ENCODE results near the gene PKD2L2. TPM values are rescaled to one million over a fixed set of nuclear protein-coding genes. Genes with fewer than 3 reads are reported as not detected.
"Not testable (repeated sequence)": the region's sequence is repeated elsewhere in the genome, so short reads cannot be mapped to it uniquely, and the experiment has no call there.

Gene PKD2L2
- under 1 TPM in 1 of 2 donors, not detected in 1; 0.02 TPM for polyA plus RNA-seq

- peak within 1 kb of the TSS; percentile 81 to 84 for H3K27ac ChIP-seq (ENCODE audit: low read depth in 2 of 2, low read length in 1 of 2)
- no peaks in the 10 kb centered on the region for H3K9me3 ChIP-seq (ENCODE audit: control insufficient read depth in 2 of 2, insufficient read depth in 1 of 2, low read depth in 1 of 2, low read length in 1 of 2)
- peaks cover 0 to 3% of the 10 kb centered on the region in 2 donors for H3K4me1 ChIP-seq (ENCODE audit: control insufficient read depth in 2 of 2, insufficient read depth in 2 of 2, low read length in 1 of 2)
- WGBS, 2 donors, result 13 to 16% methylated on average over 56 to 59 of the region's 59 CpGs
- no peaks in the 10 kb centered on the region for H3K36me3 ChIP-seq (ENCODE audit: control insufficient read depth in 2 of 2, insufficient read depth in 2 of 2, low read length in 1 of 2)
- peak within 1 kb of the TSS; percentile 62 to 65 for H3K4me3 ChIP-seq (ENCODE audit: low read depth in 1 of 2, low read length in 2 of 2)
- no peaks in the 10 kb centered on the region for H3K27me3 ChIP-seq (ENCODE audit: control insufficient read depth in 1 of 2, insufficient read depth in 2 of 2, low read length in 2 of 2)
Observed at GRCh38 chr5:137888863-137889759, at the start of gene PKD2L2. Gene PKD2L2 (plus strand): TSS chr5:137889457. CDS start chr5:137889492, 35 bp downstream.

GRCh38 chr5:137842296-137842695, 47.0 kb upstream of the PKD2L2 start:
- Histone ChIP-seq H3K4me3 (ENCODE audit: low read depth in 1 of 2, low read length in 2 of 2) (no peak overlapping the region), H3K27ac (ENCODE audit: low read depth in 2 of 2, low read length in 1 of 2) (no peak overlapping the region), H3K27me3 (ENCODE audit: control insufficient read depth in 1 of 2, insufficient read depth in 2 of 2, low read length in 2 of 2) (no peaks in the 10 kb centered on the region), H3K4me1 (ENCODE audit: control insufficient read depth in 2 of 2, insufficient read depth in 2 of 2, low read length in 1 of 2) (no peaks in the 10 kb centered on the region), H3K9me3 (ENCODE audit: control insufficient read depth in 2 of 2, insufficient read depth in 1 of 2, low read depth in 1 of 2, low read length in 1 of 2) (no peaks in the 10 kb centered on the region), H3K36me3 (ENCODE audit: control insufficient read depth in 2 of 2, insufficient read depth in 2 of 2, low read length in 1 of 2) (no peaks in the 10 kb centered on the region)
- 74 to 77% methylated on average over 5 of the region's 5 CpGs for WGBS, 2 donors

- Histone ChIP-seq H3K4me3 (ENCODE audit: low read depth in 1 of 2, low read length in 2 of 2) (no peak overlapping the region), H3K36me3 (ENCODE audit: control insufficient read depth in 2 of 2, insufficient read depth in 2 of 2, low read length in 1 of 2) (no peaks in the 10 kb centered on the region), H3K9me3 (ENCODE audit: control insufficient read depth in 2 of 2, insufficient read depth in 1 of 2, low read depth in 1 of 2, low read length in 1 of 2) (no peaks in the 10 kb centered on the region), H3K27ac (ENCODE audit: low read depth in 2 of 2, low read length in 1 of 2) (no peak overlapping the region), H3K27me3 (ENCODE audit: control insufficient read depth in 1 of 2, insufficient read depth in 2 of 2, low read length in 2 of 2) (no peaks in the 10 kb centered on the region), H3K4me1 (ENCODE audit: control insufficient read depth in 2 of 2, insufficient read depth in 2 of 2, low read length in 1 of 2) (no peaks in the 10 kb centered on the region)
- WGBS, 2 donors, result 77 to 86% methylated on average over 4 of the region's 4 CpGs
Observed at GRCh38 chr5:137843676-137844299, 45.5 kb upstream of the PKD2L2 start.

- no peaks in the 10 kb centered on the region for H3K4me1 ChIP-seq (ENCODE audit: control insufficient read depth in 2 of 2, insufficient read depth in 2 of 2, low read length in 1 of 2)
- H3K27ac ChIP-seq (ENCODE audit: low read depth in 2 of 2, low read length in 1 of 2), result no peak overlapping the region
Observed at GRCh38 chr5:137845472-137845871, 43.8 kb upstream of the PKD2L2 start.

DNA sequence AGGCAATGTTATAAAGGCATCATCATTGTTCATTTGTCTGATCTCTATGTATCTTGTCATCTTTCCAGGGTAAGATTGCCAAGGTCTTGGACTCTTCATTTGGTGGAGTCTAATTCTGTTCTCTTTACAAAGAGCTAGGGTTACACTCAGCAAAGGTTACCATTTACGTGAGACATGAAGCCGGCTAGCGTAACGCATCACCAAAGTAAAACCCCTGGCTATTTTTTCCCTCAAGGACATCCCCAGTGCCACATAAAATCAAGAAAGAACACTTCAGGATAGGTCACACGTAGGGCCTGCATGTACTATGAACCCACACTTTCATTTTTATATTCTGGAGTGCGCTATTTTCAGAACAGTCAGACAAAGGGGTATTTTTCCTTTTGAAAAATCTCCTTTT, 41.6 kb upstream of the PKD2L2 start:
- WGBS, 2 donors, result 93 to 94% methylated on average over 6 of the region's 6 CpGs
- no peak overlapping the region for H3K27ac ChIP-seq (ENCODE audit: low read depth in 2 of 2, low read length in 1 of 2)
- H3K4me1 ChIP-seq (ENCODE audit: control insufficient read depth in 2 of 2, insufficient read depth in 2 of 2, low read length in 1 of 2), result no peaks in the 10 kb centered on the region
- no peaks in the 10 kb centered on the region for H3K36me3 ChIP-seq (ENCODE audit: control insufficient read depth in 2 of 2, insufficient read depth in 2 of 2, low read length in 1 of 2)
- H3K9me3 ChIP-seq (ENCODE audit: control insufficient read depth in 2 of 2, insufficient read depth in 1 of 2, low read depth in 1 of 2, low read length in 1 of 2), result no peaks in the 10 kb centered on the region
- H3K4me3 ChIP-seq (ENCODE audit: low read depth in 1 of 2, low read length in 2 of 2), result no peak overlapping the region
- no peaks in the 10 kb centered on the region for H3K27me3 ChIP-seq (ENCODE audit: control insufficient read depth in 1 of 2, insufficient read depth in 2 of 2, low read length in 2 of 2)

More at GRCh38 chr5:137845472-137845871, 43.8 kb upstream of the PKD2L2 start:
- no peaks in the 10 kb centered on the region for H3K27me3 ChIP-seq (ENCODE audit: control insufficient read depth in 1 of 2, insufficient read depth in 2 of 2, low read length in 2 of 2)
- no peak overlapping the region for H3K4me3 ChIP-seq (ENCODE audit: low read depth in 1 of 2, low read length in 2 of 2)
- H3K36me3 ChIP-seq (ENCODE audit: control insufficient read depth in 2 of 2, insufficient read depth in 2 of 2, low read length in 1 of 2), result no peaks in the 10 kb centered on the region
- no peaks in the 10 kb centered on the region for H3K9me3 ChIP-seq (ENCODE audit: control insufficient read depth in 2 of 2, insufficient read depth in 1 of 2, low read depth in 1 of 2, low read length in 1 of 2)

DNA sequence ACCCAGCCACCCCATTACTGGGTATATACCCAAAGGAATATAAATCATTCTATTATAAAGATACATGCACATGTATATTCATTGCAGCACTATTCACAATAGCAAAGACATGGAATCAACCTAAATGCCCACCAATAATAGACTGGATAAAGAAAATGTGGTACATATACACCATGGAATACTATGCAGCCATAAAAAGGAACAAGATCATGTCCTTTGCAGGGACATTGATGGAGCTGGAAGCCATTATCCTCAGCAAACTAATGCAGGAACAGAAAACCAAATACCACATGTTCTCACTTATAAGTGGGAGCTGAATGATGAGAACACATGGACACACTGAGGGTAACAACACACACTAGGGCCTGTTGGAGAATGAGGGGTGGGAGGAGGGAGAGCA, 36.1 kb upstream of the PKD2L2 start:
- not testable (repeated sequence) for H3K4me3 ChIP-seq (ENCODE audit: low read depth in 1 of 2, low read length in 2 of 2); H3K4me1 ChIP-seq (ENCODE audit: control insufficient read depth in 2 of 2, insufficient read depth in 2 of 2, low read length in 1 of 2); H3K36me3 ChIP-seq (ENCODE audit: control insufficient read depth in 2 of 2, insufficient read depth in 2 of 2, low read length in 1 of 2)

DNA sequence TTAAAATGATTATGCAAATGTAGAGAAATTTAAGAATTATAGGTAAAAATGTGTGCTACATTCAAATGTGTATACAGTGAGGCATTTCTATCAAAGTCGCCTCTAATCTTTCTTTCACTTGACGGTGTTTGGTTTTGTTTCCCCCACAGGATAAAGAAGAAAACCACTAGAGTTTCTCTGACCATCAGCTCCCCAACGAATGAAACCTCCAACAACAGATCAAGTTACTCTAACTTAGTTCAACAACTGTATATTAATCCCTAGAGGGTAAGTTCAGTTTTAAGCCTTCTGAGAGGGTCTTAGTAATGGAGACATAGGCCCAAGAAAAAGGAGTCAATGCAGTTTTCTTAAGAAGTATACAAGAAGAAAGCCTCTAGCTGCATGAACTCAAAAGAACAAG, 33.1 kb upstream of the PKD2L2 start:
- Histone ChIP-seq H3K4me1 (ENCODE audit: control insufficient read depth in 2 of 2, insufficient read depth in 2 of 2, low read length in 1 of 2) (no peaks in the 10 kb centered on the region), H3K27ac (ENCODE audit: low read depth in 2 of 2, low read length in 1 of 2) (no peak overlapping the region), H3K36me3 (ENCODE audit: control insufficient read depth in 2 of 2, insufficient read depth in 2 of 2, low read length in 1 of 2) (no peaks in the 10 kb centered on the region), H3K27me3 (ENCODE audit: control insufficient read depth in 1 of 2, insufficient read depth in 2 of 2, low read length in 2 of 2) (no peaks in the 10 kb centered on the region), H3K4me3 (ENCODE audit: low read depth in 1 of 2, low read length in 2 of 2) (no peak overlapping the region), H3K9me3 (ENCODE audit: control insufficient read depth in 2 of 2, insufficient read depth in 1 of 2, low read depth in 1 of 2, low read length in 1 of 2) (no peaks in the 10 kb centered on the region)
- WGBS, 2 donors, result 69 to 79% methylated on average over 3 of the region's 3 CpGs

More for the DNA sequence above, 36.1 kb upstream of the PKD2L2 start:
- not testable (repeated sequence) for H3K27me3 ChIP-seq (ENCODE audit: control insufficient read depth in 1 of 2, insufficient read depth in 2 of 2, low read length in 2 of 2); H3K27ac ChIP-seq (ENCODE audit: low read depth in 2 of 2, low read length in 1 of 2); H3K9me3 ChIP-seq (ENCODE audit: control insufficient read depth in 2 of 2, insufficient read depth in 1 of 2, low read depth in 1 of 2, low read length in 1 of 2)

- no peaks in the 10 kb centered on the region for H3K9me3 ChIP-seq (ENCODE audit: control insufficient read depth in 2 of 2, insufficient read depth in 1 of 2, low read depth in 1 of 2, low read length in 1 of 2)
- H3K4me3 ChIP-seq (ENCODE audit: low read depth in 1 of 2, low read length in 2 of 2), result no peak overlapping the region
- no peaks in the 10 kb centered on the region for H3K27me3 ChIP-seq (ENCODE audit: control insufficient read depth in 1 of 2, insufficient read depth in 2 of 2, low read length in 2 of 2)
- 82 to 84% methylated on average over 5 of the region's 5 CpGs for WGBS, 2 donors
- H3K4me1 ChIP-seq (ENCODE audit: control insufficient read depth in 2 of 2, insufficient read depth in 2 of 2, low read length in 1 of 2), result no peaks in the 10 kb centered on the region
- no peak overlapping the region for H3K27ac ChIP-seq (ENCODE audit: low read depth in 2 of 2, low read length in 1 of 2)
- H3K36me3 ChIP-seq (ENCODE audit: control insufficient read depth in 2 of 2, insufficient read depth in 2 of 2, low read length in 1 of 2), result no peaks in the 10 kb centered on the region
Observed at GRCh38 chr5:137856916-137857862, 32.1 kb upstream of the PKD2L2 start.

DNA sequence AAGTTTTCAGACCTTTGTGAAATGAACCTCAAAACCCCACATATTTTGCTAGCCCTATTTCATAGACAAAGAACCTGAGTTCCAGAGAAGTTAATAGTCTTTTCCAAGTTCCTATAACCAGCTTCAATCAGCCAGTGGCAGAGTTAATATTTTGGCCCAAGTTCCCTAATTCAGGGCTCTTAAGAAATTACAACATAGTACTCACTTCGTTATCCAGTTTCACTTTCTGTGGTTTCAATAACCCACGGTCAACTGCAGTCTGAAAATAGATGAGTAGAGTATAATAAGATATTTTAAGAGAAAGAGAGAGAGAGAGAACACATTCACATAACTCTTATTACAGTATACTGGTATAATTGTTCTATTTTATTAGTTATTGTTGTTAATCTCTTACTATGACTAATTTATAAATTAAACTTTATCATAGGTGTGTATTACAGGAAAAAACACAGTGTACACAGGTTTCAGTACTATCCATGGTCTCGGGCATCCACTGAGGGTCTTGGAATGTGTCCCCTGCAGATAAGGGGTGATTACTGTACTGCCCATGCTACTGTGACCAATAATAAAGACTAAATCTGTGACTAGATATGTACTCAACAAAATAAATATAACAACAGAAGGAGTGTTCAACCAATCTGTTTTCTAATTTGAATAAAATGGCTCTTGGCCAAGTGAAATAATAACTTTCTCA, 30.9 kb upstream of the PKD2L2 start:
- 29 to 32% methylated on average over 3 of the region's 3 CpGs for WGBS, 2 donors
- Histone ChIP-seq H3K9me3 (ENCODE audit: control insufficient read depth in 2 of 2, insufficient read depth in 1 of 2, low read depth in 1 of 2, low read length in 1 of 2) (no peaks in the 10 kb centered on the region), H3K27ac (ENCODE audit: low read depth in 2 of 2, low read length in 1 of 2) (peak overlapping the region in 1 of 2 donors; percentile 37), H3K4me1 (ENCODE audit: control insufficient read depth in 2 of 2, insufficient read depth in 2 of 2, low read length in 1 of 2) (no peaks in the 10 kb centered on the region), H3K36me3 (ENCODE audit: control insufficient read depth in 2 of 2, insufficient read depth in 2 of 2, low read length in 1 of 2) (no peaks in the 10 kb centered on the region), H3K4me3 (ENCODE audit: low read depth in 1 of 2, low read length in 2 of 2) (no peak overlapping the region), H3K27me3 (ENCODE audit: control insufficient read depth in 1 of 2, insufficient read depth in 2 of 2, low read length in 2 of 2) (no peaks in the 10 kb centered on the region)
